Neural cell (in vitro differentiated cells): ENCODE results near the gene SLC6A6. TPM values are rescaled to one million over a fixed set of nuclear protein-coding genes. Genes with fewer than 3 reads are reported as not detected.

Experiments used
- H2AFZ ChIP-seq: fragments of 200-600, 300-800 bp; sonication (generic), shearing (Covaris generic); 2 replicates; pipeline ENCODE4 v1.6.0; 2014; ENCODE audit warnings: low read depth, mild to moderate bottlenecking, antibody characterized with exemption, low read length, moderate library complexity
- H3F3A ChIP-seq: fragments of 200-600 bp; shearing (Covaris generic); 2 replicates; pipeline ENCODE4 v1.6.1; 2016; ENCODE audit warnings: mild to moderate bottlenecking, moderate library complexity, mixed read lengths, antibody characterized with exemption, low read length; ENCODE audit not compliant: insufficient read depth, poor library complexity, severe bottlenecking
- H3K27ac ChIP-seq: fragments of 200-600, 300-800 bp; sonication (generic), shearing (Covaris generic); 2 replicates; pipeline ENCODE4 v1.5.1; 2014; ENCODE audit warnings: mild to moderate bottlenecking, low read length, moderate library complexity
- H3K27me3 ChIP-seq: fragments of 300-800, 200-600 bp; sonication (generic), shearing (Covaris generic); 2 replicates; pipeline ENCODE4 v1.6.0; 2014; ENCODE audit warnings: mild to moderate bottlenecking, low read depth, low read length, moderate library complexity; ENCODE audit not compliant: insufficient read depth
- H3K36me3 ChIP-seq: fragments of 300-800, 200-600 bp; sonication (generic), shearing (Covaris generic); 2 replicates; pipeline ENCODE4 v1.5.1; 2014; ENCODE audit warnings: mild to moderate bottlenecking, antibody characterized with exemption, low read length, moderate library complexity; ENCODE audit not compliant: insufficient read depth
- H3K4me2 ChIP-seq: fragments of 300-800, 200-600 bp; sonication (generic), shearing (Covaris generic); 2 replicates; pipeline ENCODE4 v1.6.0; 2014; ENCODE audit warnings: mild to moderate bottlenecking, low read length
- H3K4me3 ChIP-seq: fragments of 300-800, 200-600 bp; sonication (generic), shearing (Covaris generic); 2 replicates; pipeline ENCODE4 v1.5.1; 2014; ENCODE audit warnings: mild to moderate bottlenecking, low read length, moderate library complexity
- H3K79me2 ChIP-seq: fragments of 200-600 bp; shearing (Covaris generic); replicated peaks from 2 replicates; pipeline ENCODE4 v1.6.0; 2014; ENCODE audit warnings: mild to moderate bottlenecking, low read length, moderate library complexity; ENCODE audit not compliant: insufficient read depth
- H3K9ac ChIP-seq: fragments of 300-800, 200-600 bp; sonication (generic), shearing (Covaris generic); 2 replicates; pipeline ENCODE4 v1.6.1; 2016; ENCODE audit warnings: mild to moderate bottlenecking, low read length, mixed read lengths
- H3K9me2 ChIP-seq: fragments of 200-600 bp; shearing (Covaris generic); 2 replicates; pipeline ENCODE4 v1.6.1; 2016; ENCODE audit warnings: mild to moderate bottlenecking, low read length, mixed read lengths; ENCODE audit not compliant: insufficient read depth
- H3K9me3 ChIP-seq: fragments of 200-600, 300-800 bp; sonication (generic), shearing (Covaris generic); 2 replicates; pipeline ENCODE4 v1.6.1; 2016; ENCODE audit warnings: mild to moderate bottlenecking, mixed run types, low read length, moderate library complexity, mixed read lengths
- H4K20me1 ChIP-seq: fragments of 200-600 bp; shearing (Covaris generic); 2 replicates; pipeline ENCODE4 v1.6.1; 2016; ENCODE audit warnings: mild to moderate bottlenecking, mixed run types; ENCODE audit not compliant: insufficient read depth
- CTCF ChIP-seq: fragments of 450-650 bp; IDR thresholded peaks from 2 replicates; pipeline ENCODE4 v1.5.1; 2014; ENCODE audit warnings: antibody characterized with exemption, mild to moderate bottlenecking, moderate library complexity; ENCODE audit not compliant: poor library complexity, severe bottlenecking
- EP300 ChIP-seq: fragments of 450-650 bp; conservative IDR thresholded peaks from 2 replicates; pipeline ENCODE4 v1.6.1; 2014; ENCODE audit warnings: antibody characterized with exemption, mild to moderate bottlenecking, moderate library complexity; ENCODE audit not compliant: poor library complexity, severe bottlenecking
- EZH2 ChIP-seq: fragments of 200-600, 300-800 bp; shearing (Covaris generic), sonication (generic); IDR thresholded peaks from 2 replicates; pipeline ENCODE4 v1.6.1; 2014; ENCODE audit warnings: antibody characterized with exemption, low read length, borderline replicate concordance, mild to moderate bottlenecking; ENCODE audit not compliant: insufficient read depth, poor library complexity, severe bottlenecking
- MXI1 ChIP-seq: fragments of 450-650 bp; conservative IDR thresholded peaks from 2 replicates; pipeline ENCODE4 v1.6.1; 2014; ENCODE audit warnings: antibody characterized with exemption, mild to moderate bottlenecking; ENCODE audit not compliant: poor library complexity, severe bottlenecking
- POLR2AphosphoS5 ChIP-seq: IDR thresholded peaks from 2 replicates; pipeline ENCODE4 v1.6.1; 2012
- RAD21 ChIP-seq: fragments of 450-650 bp; conservative IDR thresholded peaks from 2 replicates; pipeline ENCODE4 v1.6.1; 2014; ENCODE audit warnings: antibody characterized with exemption, mild to moderate bottlenecking, moderate library complexity
- REST ChIP-seq: IDR thresholded peaks from 2 replicates; pipeline ENCODE4 v1.6.1; 2012; ENCODE audit warnings: borderline replicate concordance
- SMC3 ChIP-seq: fragments of 450-650 bp; conservative IDR thresholded peaks from 2 replicates; pipeline ENCODE4 v1.6.1; 2014; ENCODE audit warnings: antibody characterized with exemption, mild to moderate bottlenecking, moderate library complexity; ENCODE audit not compliant: poor library complexity
- TAF1 ChIP-seq: IDR thresholded peaks from 2 replicates; pipeline ENCODE4 v1.6.1; 2012; ENCODE audit warnings: low read depth
- polyA plus RNA-seq: library from polyadenylated mRNA; depleted of rRNA; stranded (reverse); fragments of >200 nt; gene quantifications from 2 replicates; pipeline ENCODE4 v1.2.3, GENCODE V29; 2014

SLC6A6 gene
- polyA plus RNA-seq, 1 donor from 2014 or later = 15.9 TPM

- Histone ChIP-seq H3K4me3 (no peak overlapping the region), H3F3A (no peaks in the 10 kb centered on the region), H3K27me3 (no peaks in the 10 kb centered on the region), H4K20me1 (no peaks in the 10 kb centered on the region), H3K27ac (no peak overlapping the region), H3K4me2 (no peak overlapping the region), H3K9ac (no peak overlapping the region), H3K9me2 (no peaks in the 10 kb centered on the region), H3K9me3 (no peaks in the 10 kb centered on the region), H3K79me2 (no peaks in the 10 kb centered on the region), H2AFZ (no peak overlapping the region), H3K36me3 (no peaks in the 10 kb centered on the region)
- TF ChIP-seq EP300 (no peak), SMC3 (no peak), CTCF (no peak), MXI1 (no peak), RAD21 (no peak), EZH2 (no peak), POLR2AphosphoS5 (no peak), REST (no peak), TAF1 (no peak)
These were observed 108.6 kb downstream of the SLC6A6 start for GRCh38 chr3:14510838-14511622.

- Histone ChIP-seq H3K36me3 (no peaks in the 10 kb centered on the region), H3K9me2 (no peaks in the 10 kb centered on the region), H3F3A (no peaks in the 10 kb centered on the region), H3K4me3 (no peak overlapping the region), H3K79me2 (no peaks in the 10 kb centered on the region), H3K27ac (no peak overlapping the region), H3K27me3 (no peaks in the 10 kb centered on the region), H3K9me3 (no peaks in the 10 kb centered on the region), H3K9ac (no peak overlapping the region), H3K4me2 (no peak overlapping the region), H4K20me1 (no peaks in the 10 kb centered on the region), H2AFZ (no peak overlapping the region)
- no peak for TF ChIP-seq POLR2AphosphoS5
- TF ChIP-seq EZH2 = no peak
- TF ChIP-seq SMC3 = no peak
- TF ChIP-seq RAD21 = no peak
- TF ChIP-seq EP300 = no peak
- no peak for TF ChIP-seq REST
- TF ChIP-seq MXI1 = no peak
- no peak for TF ChIP-seq CTCF
These were observed 109.3 kb downstream of the SLC6A6 start for GRCh38 chr3:14511623-14512280.
